Astrocyte (in vitro differentiated cells and primary cell): ENCODE measurements around the gene NNT. TPM values are rescaled to one million over a fixed set of nuclear protein-coding genes. Genes with fewer than 3 reads are reported as not detected.

Experiments used
- DNase-seq: peaks from one replicate; pipeline ENCODE4 v3.0.0-alpha.2; 2010; ENCODE audit warnings: low read depth
- FAIRE-seq: peaks from 2 replicates; lab custom pipeline; 2011; peaks lifted over from hg19 to GRCh38; lab: Jason Lieb, UNC
- H2AFZ ChIP-seq: 2 replicates; pipeline ENCODE4 v1.6.0; 2012; ENCODE audit warnings: low read depth, low read length, inconsistent platforms
- H3K27ac ChIP-seq: 2 replicates; pipeline ENCODE4 v1.5.1; 2011; ENCODE audit warnings: low read depth, low read length, inconsistent platforms
- H3K27me3 ChIP-seq: 2 replicates; pipeline ENCODE4 v1.6.0; 2011; ENCODE audit warnings: low read length, inconsistent platforms; ENCODE audit not compliant: insufficient read depth
- H3K36me3 ChIP-seq: 2 replicates; pipeline ENCODE4 v1.5.1; 2011; ENCODE audit warnings: low read length, inconsistent platforms; ENCODE audit not compliant: insufficient read depth
- H3K4me1 ChIP-seq: 2 replicates; pipeline ENCODE4 v1.5.1; 2011; ENCODE audit warnings: low read length, inconsistent platforms; ENCODE audit not compliant: insufficient read depth
- H3K4me2 ChIP-seq: 2 replicates; pipeline ENCODE4 v1.6.0; 2012; ENCODE audit warnings: low read length, inconsistent platforms
- H3K4me3 ChIP-seq: 2 replicates; pipeline ENCODE4 v1.5.1; 2011; ENCODE audit warnings: low read depth, mild to moderate bottlenecking, low read length, inconsistent platforms; ENCODE audit not compliant: insufficient read depth
- H3K79me2 ChIP-seq: 2 replicates; pipeline ENCODE4 v1.6.0; 2012; ENCODE audit warnings: mild to moderate bottlenecking, low read length, inconsistent platforms; ENCODE audit not compliant: insufficient read depth
- H3K9ac ChIP-seq: 2 replicates; pipeline ENCODE4 v1.6.0; 2012; ENCODE audit warnings: mild to moderate bottlenecking, low read length, inconsistent platforms
- H3K9me3 ChIP-seq: 2 replicates; pipeline ENCODE4 v1.5.1; 2012; ENCODE audit warnings: low read depth, mild to moderate bottlenecking, low read length, inconsistent platforms; ENCODE audit not compliant: insufficient read depth
- H4K20me1 ChIP-seq: 2 replicates; pipeline ENCODE4 v1.6.0; 2012; ENCODE audit warnings: low read length, inconsistent platforms; ENCODE audit not compliant: insufficient read depth
- H3K27ac Mint-ChIP-seq: one replicate; pipeline ENCODE4 v1.8.0; 2021; ENCODE audit warnings: mild to moderate bottlenecking, mixed read lengths; ENCODE audit not compliant: unreplicated experiment
- H3K27me3 Mint-ChIP-seq: one replicate; pipeline ENCODE4 v1.8.0; 2021; ENCODE audit warnings: low read depth, mixed read lengths; ENCODE audit not compliant: unreplicated experiment
- H3K36me3 Mint-ChIP-seq: one replicate; pipeline ENCODE4 v1.8.0; 2021; ENCODE audit warnings: low read depth, mixed read lengths; ENCODE audit not compliant: unreplicated experiment
- H3K4me1 Mint-ChIP-seq: one replicate; pipeline ENCODE4 v1.8.0; 2021; ENCODE audit warnings: low read depth, mixed read lengths; ENCODE audit not compliant: unreplicated experiment
- H3K4me3 Mint-ChIP-seq: one replicate; pipeline ENCODE4 v1.8.0; 2021; ENCODE audit warnings: mild to moderate bottlenecking, moderate library complexity, mixed read lengths; ENCODE audit not compliant: unreplicated experiment
- H3K9me3 Mint-ChIP-seq: one replicate; pipeline ENCODE4 v1.8.0; 2021; ENCODE audit warnings: mild to moderate bottlenecking, mixed read lengths; ENCODE audit not compliant: unreplicated experiment
- CTCF ChIP-seq: IDR thresholded peaks from 2 replicates; pipeline ENCODE4 v1.5.1; 2011; ENCODE audit warnings: low read depth, mild to moderate bottlenecking, inconsistent platforms, low read length, moderate library complexity; ENCODE audit not compliant: insufficient read depth
- EZH2 ChIP-seq: IDR thresholded peaks from 2 replicates; pipeline ENCODE4 v1.6.1; 2012; ENCODE audit warnings: mild to moderate bottlenecking, low read length, inconsistent platforms; ENCODE audit not compliant: insufficient read depth
- total RNA-seq: library from RNA; stranded (reverse); gene quantifications from 2 replicates; pipeline ENCODE4 v1.2.1, GENCODE V29; 2021

Gene NNT
- total RNA-seq, 1 donor from 2014 or later, result 44.3 TPM

- Mint-ChIP-seq H3K36me3 (peaks cover 2% of the 10 kb centered on the region), H3K4me3 (no peak overlapping the region), H3K27ac (no peak overlapping the region), H3K27me3 (no peaks in the 10 kb centered on the region), H3K4me1 (no peaks in the 10 kb centered on the region), H3K9me3 (no peaks in the 10 kb centered on the region)
- Histone ChIP-seq H4K20me1 (no peaks in the 10 kb centered on the region), H3K79me2 (peaks cover 8% of the 10 kb centered on the region), H3K27ac (no peak overlapping the region), H3K36me3 (peaks cover 4% of the 10 kb centered on the region), H3K9ac (no peak overlapping the region), H3K4me2 (no peak overlapping the region), H3K4me1 (no peaks in the 10 kb centered on the region), H2AFZ (no peak overlapping the region), H3K27me3 (no peaks in the 10 kb centered on the region), H3K4me3 (no peak overlapping the region), H3K9me3 (no peaks in the 10 kb centered on the region)
- FAIRE-seq (no peak), DNase-seq (no peak)
- TF ChIP-seq CTCF (peak; percentile 6), EZH2 (no peak)
These were observed 6.8 kb downstream of the NNT start for GRCh38 chr5:43609752-43610151.

DNA sequence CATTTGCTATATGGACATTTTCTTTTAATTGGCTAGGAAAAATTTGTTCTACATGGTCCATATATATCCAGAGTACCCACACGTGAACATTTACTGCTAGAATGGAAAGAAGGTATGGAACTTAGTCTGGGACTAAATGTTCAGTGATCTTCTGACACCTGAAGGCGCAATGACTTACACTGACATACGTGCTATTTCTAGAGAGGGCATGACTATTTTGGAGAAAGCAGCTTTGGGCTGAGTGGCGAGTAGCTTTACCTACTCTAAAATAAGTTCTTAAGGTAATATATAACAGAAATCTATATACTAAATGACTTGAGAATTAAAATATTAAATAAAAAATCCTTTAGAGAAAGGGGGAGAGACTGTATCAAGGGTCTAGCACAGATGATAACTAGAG is 10.4 kb downstream of the NNT start:
- Histone ChIP-seq H3K27ac (no peak overlapping the region), H3K36me3 (peaks cover 8% of the 10 kb centered on the region), H3K4me1 (no peaks in the 10 kb centered on the region), H3K79me2 (no peaks in the 10 kb centered on the region), H3K27me3 (no peaks in the 10 kb centered on the region), H3K9ac (no peak overlapping the region), H3K4me3 (no peak overlapping the region), H3K4me2 (no peak overlapping the region), H2AFZ (no peak overlapping the region), H3K9me3 (no peaks in the 10 kb centered on the region), H4K20me1 (no peaks in the 10 kb centered on the region)
- Mint-ChIP-seq H3K9me3 (no peaks in the 10 kb centered on the region), H3K27me3 (no peaks in the 10 kb centered on the region), H3K4me1 (no peaks in the 10 kb centered on the region), H3K36me3 (peaks cover 2% of the 10 kb centered on the region), H3K27ac (no peak overlapping the region), H3K4me3 (no peak overlapping the region)
- TF ChIP-seq CTCF (no peak), EZH2 (no peak)
- FAIRE-seq (no peak), DNase-seq (no peak)

- H3K36me3 ChIP-seq, result peaks cover 13% of the 10 kb centered on the region
- H3K4me3 Mint-ChIP-seq, result no peak overlapping the region
- no peak overlapping the region for H3K27ac ChIP-seq
- DNase-seq, result no peak
- no peak overlapping the region for H3K9ac ChIP-seq
- no peak overlapping the region for H3K4me2 ChIP-seq
- H3K27me3 ChIP-seq, result no peaks in the 10 kb centered on the region
- no peaks in the 10 kb centered on the region for H3K9me3 Mint-ChIP-seq
- no peaks in the 10 kb centered on the region for H3K27me3 Mint-ChIP-seq
- H3K4me3 ChIP-seq, result no peak overlapping the region
- no peaks in the 10 kb centered on the region for H3K4me1 Mint-ChIP-seq
- H3K36me3 Mint-ChIP-seq, result peaks cover 2% of the 10 kb centered on the region
- no peaks in the 10 kb centered on the region for H3K4me1 ChIP-seq
- H3K9me3 ChIP-seq, result no peaks in the 10 kb centered on the region
- H4K20me1 ChIP-seq, result no peaks in the 10 kb centered on the region
- H3K79me2 ChIP-seq, result no peaks in the 10 kb centered on the region
- TF ChIP-seq CTCF (no peak), EZH2 (no peak)
- no peak overlapping the region for H3K27ac Mint-ChIP-seq
- FAIRE-seq, result no peak
- no peak overlapping the region for H2AFZ ChIP-seq
These were observed 12.6 kb downstream of the NNT start for GRCh38 chr5:43615445-43616184.
